DOHH2 (cell line): ENCODE results near the gene EVPL.

Source experiments
- H3F3A ChIP-seq: fragments of 200-600 bp; sonication (generic), shearing (Covaris generic); 2 replicates; pipeline ENCODE4 v1.6.0; 2016; ENCODE audit warnings: antibody characterized with exemption, mild to moderate bottlenecking; ENCODE audit not compliant: control insufficient read depth, insufficient read depth
- H3K27ac ChIP-seq: fragments of 200-600 bp; sonication (generic); 2 replicates; pipeline ENCODE4 v1.5.1; 2014; ENCODE audit warnings: low read depth, mild to moderate bottlenecking, low read length, moderate library complexity
- H3K27me3 ChIP-seq: fragments of 200-600 bp; sonication (generic); 2 replicates; pipeline ENCODE4 v1.6.1; 2014; ENCODE audit warnings: mild to moderate bottlenecking, low read length, mixed read lengths; ENCODE audit not compliant: control insufficient read depth
- H3K36me3 ChIP-seq: fragments of 200-600 bp; sonication (generic); 2 replicates; pipeline ENCODE4 v1.6.1; 2014; ENCODE audit warnings: mild to moderate bottlenecking, low read length, moderate library complexity, mixed read lengths; ENCODE audit not compliant: control insufficient read depth
- H3K4me1 ChIP-seq: fragments of 200-600 bp; sonication (generic); 2 replicates; pipeline ENCODE4 v1.6.1; 2014; ENCODE audit warnings: mild to moderate bottlenecking, low read length, mixed read lengths; ENCODE audit not compliant: control insufficient read depth
- H3K4me2 ChIP-seq: fragments of 200-600 bp; sonication (generic); 2 replicates; pipeline ENCODE4 v1.6.0; 2014; ENCODE audit warnings: mild to moderate bottlenecking, low read length, moderate library complexity
- H3K4me3 ChIP-seq: fragments of 200-600 bp; sonication (generic); 2 replicates; pipeline ENCODE4 v1.5.1; 2014; ENCODE audit warnings: mild to moderate bottlenecking, low read length, mixed read lengths
- H3K79me2 ChIP-seq: fragments of 200-600 bp; sonication (generic); 2 replicates; pipeline ENCODE4 v1.6.1; 2014; ENCODE audit warnings: mild to moderate bottlenecking, low read length, mixed read lengths; ENCODE audit not compliant: control insufficient read depth
- H3K9me2 ChIP-seq: fragments of 200-600 bp; sonication (generic); replicated peaks from 2 replicates; pipeline ENCODE4 v1.6.1; 2014; ENCODE audit warnings: mild to moderate bottlenecking, low read length, mixed read lengths; ENCODE audit not compliant: control insufficient read depth
- H3K9me3 ChIP-seq: fragments of 200-600 bp; sonication (generic); 2 replicates; pipeline ENCODE4 v1.6.1; 2014; ENCODE audit warnings: antibody characterized with exemption, low read length, mixed read lengths; ENCODE audit not compliant: control insufficient read depth, insufficient read depth
- H4K20me1 ChIP-seq: fragments of 200-600 bp; sonication (generic); 2 replicates; pipeline ENCODE4 v1.6.0; 2014; ENCODE audit warnings: low read depth, mild to moderate bottlenecking, antibody characterized with exemption, low read length, moderate library complexity; ENCODE audit not compliant: control insufficient read depth, insufficient read depth
- CTCF ChIP-seq: fragments of 200-600 bp; sonication (generic); IDR thresholded peaks from one replicate; pipeline ENCODE4 v1.5.1; 2014; ENCODE audit warnings: antibody characterized with exemption, mild to moderate bottlenecking, low read depth, low read length; ENCODE audit not compliant: poor library complexity, severe bottlenecking
- EZH2phosphoT487 ChIP-seq: fragments of 200-600 bp; sonication (generic); IDR thresholded peaks from 2 replicates; pipeline ENCODE4 v1.6.1; 2017; ENCODE audit warnings: borderline replicate concordance, mild to moderate bottlenecking, antibody characterized with exemption, low read length, moderate library complexity, mixed read lengths

Gene EVPL

GRCh38 chr17:76008630-76009425 lies 18.3 kb downstream of the EVPL start:
- Histone ChIP-seq H4K20me1 (no peaks in the 10 kb centered on the region), H3K4me1 (peaks cover under 1% of the 10 kb centered on the region; the same call in 1 of the 2 replicates), H3K27ac (no peak overlapping the region), H3K4me2 (no peak overlapping the region), H3K4me3 (no peak overlapping the region), H3K9me2 (no peaks in the 10 kb centered on the region), H3K27me3 (no peaks in the 10 kb centered on the region), H3K9me3 (no peaks in the 10 kb centered on the region), H3K79me2 (no peaks in the 10 kb centered on the region), H3K36me3 (0 out of 2 replicates have a peak, but pooled peaks cover 3% of the 10 kb centered on the region), H3F3A (no peaks in the 10 kb centered on the region)
- TF ChIP-seq CTCF (no peak), EZH2phosphoT487 (no peak)

GRCh38 chr17:76008208-76008607 lies 18.9 kb downstream of the EVPL start:
- Histone ChIP-seq H3K27me3 (no peaks in the 10 kb centered on the region), H3F3A (no peaks in the 10 kb centered on the region), H3K4me2 (no peak overlapping the region), H3K9me3 (no peaks in the 10 kb centered on the region), H3K27ac (no peak overlapping the region), H3K36me3 (0 out of 2 replicates have a peak, but pooled peaks cover 3% of the 10 kb centered on the region), H3K4me3 (no peak overlapping the region), H3K79me2 (no peaks in the 10 kb centered on the region), H3K9me2 (no peaks in the 10 kb centered on the region), H3K4me1 (no peaks in the 10 kb centered on the region), H4K20me1 (no peaks in the 10 kb centered on the region)
- TF ChIP-seq CTCF (no peak), EZH2phosphoT487 (no peak)

GRCh38 chr17:76007850-76008165 lies 19.3 kb downstream of the EVPL start:
- H3K4me1 ChIP-seq: no peaks in the 10 kb centered on the region
- H3K79me2 ChIP-seq: no peaks in the 10 kb centered on the region
- H3K4me3 ChIP-seq: no peak overlapping the region
- H3K9me3 ChIP-seq: no peaks in the 10 kb centered on the region
- 0 out of 2 replicates have a peak, but pooled peaks cover 3% of the 10 kb centered on the region for H3K36me3 ChIP-seq
- TF ChIP-seq EZH2phosphoT487: no peak
- no peak for TF ChIP-seq CTCF
- no peak overlapping the region for H3K27ac ChIP-seq
- no peaks in the 10 kb centered on the region for H3K27me3 ChIP-seq
- H4K20me1 ChIP-seq: no peaks in the 10 kb centered on the region
- no peak overlapping the region for H3K4me2 ChIP-seq
- no peaks in the 10 kb centered on the region for H3F3A ChIP-seq
- H3K9me2 ChIP-seq: no peaks in the 10 kb centered on the region
